Cardiac fibroblast (primary cell): ENCODE data around the gene RERE.

ENCODE experiments used
- DNase-seq, 2 donors: peaks; one replicate each; pipeline versions ENCODE4 v3.0.0 to v3.0.0-alpha.2; 2010; ENCODE audit warnings: low read depth in 2 of 2
- H3K4me3 ChIP-seq, 2 donors: replicated peaks in 1 of 2; 1 replicate in 1 of 2; 2 replicates in 1 of 2; pipeline ENCODE4 v1.5.1; 2011; ENCODE audit warnings: low read depth in 2 of 2, low read length in 2 of 2, mild to moderate bottlenecking in 2 of 2, moderate library complexity in 1 of 2
- TF ChIP-seq, protein P1 (sequence below): IDR thresholded peaks from one replicate; pipeline ENCODE4 v1.5.1; 2011; ENCODE audit warnings: low read depth, mild to moderate bottlenecking, low read length, inconsistent platforms

The RERE gene

DNA sequence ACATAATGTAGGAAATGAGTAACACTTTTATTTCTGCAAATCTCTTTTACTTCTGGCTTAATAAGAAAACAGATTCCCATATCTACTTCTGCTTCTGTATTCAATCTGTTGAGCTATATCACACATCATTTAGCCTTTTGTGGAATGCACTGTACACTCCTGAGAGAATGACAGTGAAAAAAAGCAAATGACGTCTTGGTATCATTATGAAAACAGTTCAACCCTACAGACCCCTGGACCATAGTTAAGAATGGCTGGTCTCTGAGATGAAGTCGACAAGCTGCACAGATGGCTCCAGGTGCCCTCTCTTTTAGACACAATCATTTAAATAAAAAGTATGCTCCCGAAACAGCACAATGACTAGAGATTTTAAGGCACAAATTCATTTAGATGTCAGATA, 247.0 kb downstream of the RERE start:
- TF ChIP-seq, protein P1, sequence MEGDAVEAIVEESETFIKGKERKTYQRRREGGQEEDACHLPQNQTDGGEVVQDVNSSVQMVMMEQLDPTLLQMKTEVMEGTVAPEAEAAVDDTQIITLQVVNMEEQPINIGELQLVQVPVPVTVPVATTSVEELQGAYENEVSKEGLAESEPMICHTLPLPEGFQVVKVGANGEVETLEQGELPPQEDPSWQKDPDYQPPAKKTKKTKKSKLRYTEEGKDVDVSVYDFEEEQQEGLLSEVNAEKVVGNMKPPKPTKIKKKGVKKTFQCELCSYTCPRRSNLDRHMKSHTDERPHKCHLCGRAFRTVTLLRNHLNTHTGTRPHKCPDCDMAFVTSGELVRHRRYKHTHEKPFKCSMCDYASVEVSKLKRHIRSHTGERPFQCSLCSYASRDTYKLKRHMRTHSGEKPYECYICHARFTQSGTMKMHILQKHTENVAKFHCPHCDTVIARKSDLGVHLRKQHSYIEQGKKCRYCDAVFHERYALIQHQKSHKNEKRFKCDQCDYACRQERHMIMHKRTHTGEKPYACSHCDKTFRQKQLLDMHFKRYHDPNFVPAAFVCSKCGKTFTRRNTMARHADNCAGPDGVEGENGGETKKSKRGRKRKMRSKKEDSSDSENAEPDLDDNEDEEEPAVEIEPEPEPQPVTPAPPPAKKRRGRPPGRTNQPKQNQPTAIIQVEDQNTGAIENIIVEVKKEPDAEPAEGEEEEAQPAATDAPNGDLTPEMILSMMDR: no peak
- peak in 1 of 2 donors; percentile 24 for DNase-seq
- H3K4me3 ChIP-seq: no peak overlapping the region

DNA sequence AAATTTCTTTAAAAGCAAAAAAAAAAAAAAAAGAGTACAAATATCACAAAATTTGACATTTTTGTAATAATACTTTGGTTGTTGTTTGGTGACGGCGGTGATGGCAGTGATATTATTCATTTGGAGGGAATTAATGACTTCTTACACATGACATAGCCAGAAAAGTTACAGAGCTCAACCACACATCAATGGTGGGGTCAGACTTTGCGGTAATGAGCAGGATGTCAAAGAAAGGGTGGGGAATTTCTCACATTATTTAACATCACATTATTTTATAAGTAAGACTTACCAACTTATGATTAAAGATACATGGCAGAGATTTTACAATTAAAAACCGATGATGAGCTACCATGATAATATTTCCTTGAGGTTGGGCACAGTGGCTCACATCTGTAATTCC, 248.2 kb downstream of the RERE start:
- DNase-seq: no peak
- H3K4me3 ChIP-seq: no peak overlapping the region
- TF ChIP-seq, protein P1: no peak

DNA sequence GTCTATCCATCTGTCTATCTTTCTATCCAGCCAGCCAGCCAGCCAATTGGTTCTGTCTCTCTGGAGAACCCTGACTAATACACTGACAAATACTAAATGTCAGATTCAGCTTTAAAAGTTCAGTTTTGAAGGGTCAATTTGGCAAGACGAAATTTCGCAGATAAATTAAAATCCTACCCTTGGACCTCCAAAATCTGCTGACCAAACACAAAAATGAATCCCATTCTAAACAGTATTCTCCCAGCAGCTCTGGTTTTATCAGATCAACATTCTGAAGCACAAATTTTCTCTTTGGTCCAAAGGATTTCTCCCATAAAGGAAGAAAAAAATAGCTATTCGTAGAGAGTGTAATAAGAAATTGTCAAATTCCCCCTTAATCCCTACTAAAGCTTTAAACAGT, 248.6 kb downstream of the RERE start:
- TF ChIP-seq, protein P1: no peak
- DNase-seq: no peak
- no peak overlapping the region for H3K4me3 ChIP-seq

DNA sequence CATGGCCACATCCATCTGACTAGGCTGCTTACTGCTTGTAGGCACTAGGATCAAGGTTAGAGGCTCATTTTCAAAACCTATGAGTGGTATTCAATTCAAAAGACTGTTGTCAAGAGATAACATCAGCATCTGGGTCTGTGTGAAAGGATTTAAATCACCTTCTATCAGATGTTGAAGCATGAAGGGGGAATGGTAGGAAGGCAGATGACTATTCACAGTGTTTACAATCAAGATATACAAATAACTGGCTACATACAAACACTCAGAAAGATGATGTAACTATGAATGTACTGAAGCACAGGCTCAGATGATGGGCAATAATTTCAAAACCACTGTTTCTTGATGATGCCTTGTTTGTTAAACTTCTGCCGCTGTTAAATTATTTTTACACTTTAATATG, 250.3 kb downstream of the RERE start:
- TF ChIP-seq, protein P1: no peak
- peak in 1 of 2 donors; percentile 37 for DNase-seq
- no peak overlapping the region for H3K4me3 ChIP-seq

DNA sequence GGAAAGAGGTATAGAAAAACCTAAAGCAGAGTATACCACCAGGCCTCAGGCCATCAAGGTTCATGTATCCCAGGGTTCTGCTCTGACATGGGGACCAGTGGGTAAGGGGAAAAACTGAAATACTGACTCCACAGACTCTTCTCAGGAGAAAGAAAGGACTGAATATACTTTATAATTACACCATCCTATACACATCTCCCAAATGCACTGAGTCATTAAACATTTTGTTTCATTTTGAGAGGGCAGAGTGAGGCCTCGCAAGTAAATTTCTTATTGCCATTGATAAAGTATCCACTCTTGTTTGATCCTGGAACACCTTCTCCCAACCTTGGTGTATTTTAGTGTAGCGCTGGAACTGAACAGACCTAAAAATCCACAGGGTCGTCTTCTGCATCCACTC, 251.6 kb downstream of the RERE start:
- TF ChIP-seq, protein P1: no peak
- H3K4me3 ChIP-seq: no peak overlapping the region
- DNase-seq: no peak

DNA sequence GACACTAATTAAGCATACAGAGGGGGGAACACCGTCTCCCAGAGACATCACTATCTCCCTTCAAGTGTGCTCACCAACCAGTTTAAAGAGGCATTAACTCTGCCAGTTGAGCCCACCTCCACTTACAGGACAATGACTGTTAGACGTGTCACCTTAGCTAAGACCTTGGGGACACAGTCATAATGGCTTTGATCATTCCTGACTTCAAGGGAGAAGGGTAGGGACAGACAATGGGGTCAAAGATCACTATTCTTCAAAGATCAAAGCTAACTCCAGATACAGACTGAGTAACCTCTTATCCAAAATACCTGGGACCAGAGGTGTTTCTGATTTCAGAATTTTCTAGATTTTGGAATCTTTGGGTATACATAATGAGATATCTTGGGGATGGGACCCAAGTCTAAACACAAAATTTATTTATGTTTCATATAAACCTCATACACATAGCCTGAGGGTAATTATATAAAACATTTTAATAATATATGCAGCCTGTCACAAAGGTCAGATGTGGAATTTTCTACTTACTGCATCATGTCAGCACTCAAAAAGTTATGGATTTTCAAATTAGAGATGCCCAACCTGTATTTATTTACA, 253.4 kb downstream of the RERE start:
- DNase-seq: no peak
- TF ChIP-seq, protein P1: no peak

More for the DNA sequence above, 253.4 kb downstream of the RERE start:
- no peak overlapping the region for H3K4me3 ChIP-seq
